ENCODE measurements around the gene GNRH2.
"Not testable (repeated sequence)": the region's sequence is repeated elsewhere in the genome, so short reads cannot be mapped to it uniquely, and the experiment has no call there.

The GNRH2 gene

DNA sequence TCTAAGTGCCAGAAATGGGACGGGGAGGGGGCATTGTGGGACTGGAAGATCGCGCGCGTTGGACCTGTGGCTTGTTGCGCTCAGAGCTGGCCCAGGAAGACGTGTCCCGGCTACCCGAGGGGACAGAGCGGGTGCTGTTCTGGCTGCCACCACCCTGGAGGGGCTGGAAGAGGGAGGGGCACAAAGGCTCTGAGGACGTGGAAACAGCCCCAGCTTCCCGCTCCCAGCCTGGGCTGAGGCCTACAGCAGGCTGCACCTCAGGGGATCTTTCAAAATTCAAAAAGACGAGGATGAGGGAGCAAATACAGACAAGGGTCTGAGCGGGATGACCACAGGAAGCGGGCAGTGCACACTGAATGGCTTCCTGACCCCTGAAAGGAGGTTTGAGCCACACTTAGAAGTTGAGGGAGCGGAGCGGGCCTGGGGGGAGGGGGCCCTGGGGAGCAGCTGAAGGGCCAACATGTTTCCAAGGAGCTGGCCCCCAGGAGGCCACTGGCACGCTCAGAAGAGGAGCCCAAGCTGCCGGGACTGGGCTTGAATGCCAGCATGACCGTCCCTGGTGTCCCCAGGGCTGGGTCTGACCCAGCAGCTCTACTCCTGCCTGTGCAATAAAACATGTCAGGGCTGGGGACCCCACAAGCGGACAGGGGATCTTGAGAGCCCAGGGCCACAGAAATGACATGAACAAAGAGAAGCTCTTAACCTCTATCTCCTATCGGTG lies 29.3 kb downstream of the GNRH2 start:
- peaks cover 0 to 6% of the 10 kb centered on the region in 2 donors for H3K4me1 ChIP-seq (ENCODE audit: control insufficient read depth in 2 of 2, insufficient read depth in 2 of 2, low read length in 2 of 2)
- no peak overlapping the region for H3K9ac ChIP-seq (ENCODE audit: low read depth in 1 of 2, low read length in 2 of 2)
- H3K4me3 ChIP-seq (ENCODE audit: low read length in 2 of 2) = peak overlapping the region in 1 of 2 donors; percentile 46
- H3K36me3 ChIP-seq (ENCODE audit: control insufficient read depth in 2 of 2, insufficient read depth in 2 of 2, low read length in 2 of 2) = no peaks in the 10 kb centered on the region
- no peaks in the 10 kb centered on the region for H3K9me3 ChIP-seq (ENCODE audit: control insufficient read depth in 2 of 2, low read length in 2 of 2)
- H3K27me3 ChIP-seq (ENCODE audit: control insufficient read depth in 2 of 2, insufficient read depth in 2 of 2, low read length in 2 of 2) = peaks cover under 1 to 21% of the 10 kb centered on the region in 2 donors
- no peak overlapping the region for H3K27ac ChIP-seq (ENCODE audit: low read depth in 2 of 2, low read length in 2 of 2)

DNA sequence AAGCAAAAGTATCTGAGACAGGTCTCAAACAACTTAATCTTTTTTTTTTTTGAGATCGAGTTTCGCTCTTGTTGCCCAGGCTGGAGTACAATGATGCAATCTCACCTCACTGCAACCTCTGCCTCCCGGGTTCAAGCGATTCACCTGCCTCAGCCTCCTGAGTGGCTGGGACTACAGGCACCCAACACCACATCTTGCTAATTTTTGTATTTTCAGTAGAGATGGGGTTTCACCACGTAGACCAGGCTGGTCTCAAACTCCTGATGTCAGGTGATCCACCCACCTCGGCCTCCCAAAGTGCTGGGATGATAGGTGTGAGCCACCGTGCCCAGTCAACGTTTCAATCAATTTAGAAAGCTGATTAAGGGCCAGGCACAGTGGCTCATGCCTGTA lies 29.8 kb downstream of the GNRH2 start:
- peaks cover 2 to 21% of the 10 kb centered on the region in 2 donors for H3K27me3 ChIP-seq (ENCODE audit: control insufficient read depth in 2 of 2, insufficient read depth in 2 of 2, low read length in 2 of 2)
- H3K9ac ChIP-seq (ENCODE audit: low read depth in 1 of 2, low read length in 2 of 2); H3K27ac ChIP-seq (ENCODE audit: low read depth in 2 of 2, low read length in 2 of 2); H3K9me3 ChIP-seq (ENCODE audit: control insufficient read depth in 2 of 2, low read length in 2 of 2); H3K4me1 ChIP-seq (ENCODE audit: control insufficient read depth in 2 of 2, insufficient read depth in 2 of 2, low read length in 2 of 2); H3K36me3 ChIP-seq (ENCODE audit: control insufficient read depth in 2 of 2, insufficient read depth in 2 of 2, low read length in 2 of 2); H3K4me3 ChIP-seq (ENCODE audit: low read length in 2 of 2): not testable (repeated sequence)

DNA sequence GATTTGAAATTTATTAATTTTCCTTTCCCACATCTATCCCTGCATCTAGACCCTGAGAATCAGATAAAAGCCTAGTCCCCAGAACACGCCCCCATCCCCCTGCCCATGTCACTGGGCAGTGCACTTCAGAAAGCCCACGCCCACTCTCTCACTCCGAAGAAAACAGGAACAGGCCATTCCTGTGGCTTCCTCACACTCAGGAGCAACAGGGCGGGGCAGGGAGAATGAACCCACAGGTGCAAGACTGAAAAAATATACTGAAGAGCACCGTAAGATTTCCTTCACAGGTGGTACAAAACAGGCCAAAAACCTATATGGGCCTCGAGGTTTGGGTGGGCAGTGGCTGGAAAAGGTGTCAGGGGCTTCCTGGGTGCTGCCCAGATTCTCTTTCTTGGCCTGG lies 31.4 kb downstream of the GNRH2 start:
- Histone ChIP-seq H3K4me3 (ENCODE audit: low read length in 2 of 2) (no peak overlapping the region), H3K36me3 (ENCODE audit: control insufficient read depth in 2 of 2, insufficient read depth in 2 of 2, low read length in 2 of 2) (no peaks in the 10 kb centered on the region), H3K27me3 (ENCODE audit: control insufficient read depth in 2 of 2, insufficient read depth in 2 of 2, low read length in 2 of 2) (peaks cover 2 to 21% of the 10 kb centered on the region in 2 donors), H3K9me3 (ENCODE audit: control insufficient read depth in 2 of 2, low read length in 2 of 2) (no peaks in the 10 kb centered on the region), H3K27ac (ENCODE audit: low read depth in 2 of 2, low read length in 2 of 2) (no peak overlapping the region), H3K9ac (ENCODE audit: low read depth in 1 of 2, low read length in 2 of 2) (no peak overlapping the region), H3K4me1 (ENCODE audit: control insufficient read depth in 2 of 2, insufficient read depth in 2 of 2, low read length in 2 of 2) (peaks cover 0 to 6% of the 10 kb centered on the region in 2 donors)

DNA sequence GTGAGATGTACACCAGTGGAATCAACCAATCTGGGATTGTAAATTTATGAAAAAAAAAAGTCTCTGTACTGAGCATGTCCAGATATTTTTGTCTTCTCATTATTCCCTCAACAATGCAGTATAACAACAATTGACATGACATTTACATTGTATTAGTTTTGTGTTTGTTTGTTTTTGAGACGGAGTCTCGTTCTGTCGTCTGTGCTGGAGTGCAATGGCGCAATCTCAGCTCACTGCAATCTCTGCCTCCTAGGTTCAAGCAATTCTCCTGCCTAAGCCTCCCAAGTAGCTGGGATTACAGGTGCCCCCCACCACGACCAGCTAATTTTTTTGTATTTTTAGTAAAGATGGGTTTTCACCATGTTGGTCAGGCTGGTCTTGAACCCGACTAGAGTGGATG lies 31.9 kb downstream of the GNRH2 start:
- H3K9me3 ChIP-seq (ENCODE audit: control insufficient read depth in 2 of 2, low read length in 2 of 2); H3K4me1 ChIP-seq (ENCODE audit: control insufficient read depth in 2 of 2, insufficient read depth in 2 of 2, low read length in 2 of 2); H3K9ac ChIP-seq (ENCODE audit: low read depth in 1 of 2, low read length in 2 of 2); H3K27ac ChIP-seq (ENCODE audit: low read depth in 2 of 2, low read length in 2 of 2); H3K36me3 ChIP-seq (ENCODE audit: control insufficient read depth in 2 of 2, insufficient read depth in 2 of 2, low read length in 2 of 2); H3K4me3 ChIP-seq (ENCODE audit: low read length in 2 of 2): not testable (repeated sequence)
- H3K27me3 ChIP-seq (ENCODE audit: control insufficient read depth in 2 of 2, insufficient read depth in 2 of 2, low read length in 2 of 2) = peaks cover 2 to 21% of the 10 kb centered on the region in 2 donors

DNA sequence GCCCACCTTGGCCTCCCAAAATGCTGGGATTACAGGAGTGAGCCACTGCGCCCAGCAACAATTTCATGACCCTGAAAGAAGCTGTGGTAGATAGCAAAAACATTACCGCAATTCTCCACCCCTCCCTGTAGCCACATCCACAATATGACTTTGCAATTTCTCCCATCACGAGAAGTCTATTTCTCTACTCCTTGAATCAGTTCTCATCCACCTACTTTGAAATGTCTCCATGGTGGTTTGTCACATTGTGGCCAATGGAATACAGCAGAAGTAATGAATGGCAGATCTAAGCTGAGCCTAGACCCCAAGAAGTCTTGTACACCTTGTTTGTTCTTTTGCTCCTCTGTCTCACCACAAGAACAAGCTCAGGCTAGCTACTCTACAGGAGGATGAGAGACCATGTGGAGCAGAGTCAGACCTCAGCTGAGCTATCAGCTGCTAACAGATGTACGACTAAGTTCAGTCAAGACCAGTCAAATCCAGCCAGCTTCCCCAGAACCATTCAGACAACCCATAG lies 34.3 kb downstream of the GNRH2 start:
- Histone ChIP-seq H3K9me3 (ENCODE audit: control insufficient read depth in 2 of 2, low read length in 2 of 2) (no peaks in the 10 kb centered on the region), H3K4me3 (ENCODE audit: low read length in 2 of 2) (no peak overlapping the region), H3K36me3 (ENCODE audit: control insufficient read depth in 2 of 2, insufficient read depth in 2 of 2, low read length in 2 of 2) (no peaks in the 10 kb centered on the region), H3K27me3 (ENCODE audit: control insufficient read depth in 2 of 2, insufficient read depth in 2 of 2, low read length in 2 of 2) (peaks cover 16 to 23% of the 10 kb centered on the region in 2 donors), H3K4me1 (ENCODE audit: control insufficient read depth in 2 of 2, insufficient read depth in 2 of 2, low read length in 2 of 2) (no peaks in the 10 kb centered on the region), H3K9ac (ENCODE audit: low read depth in 1 of 2, low read length in 2 of 2) (no peak overlapping the region), H3K27ac (ENCODE audit: low read depth in 2 of 2, low read length in 2 of 2) (no peak overlapping the region)

DNA sequence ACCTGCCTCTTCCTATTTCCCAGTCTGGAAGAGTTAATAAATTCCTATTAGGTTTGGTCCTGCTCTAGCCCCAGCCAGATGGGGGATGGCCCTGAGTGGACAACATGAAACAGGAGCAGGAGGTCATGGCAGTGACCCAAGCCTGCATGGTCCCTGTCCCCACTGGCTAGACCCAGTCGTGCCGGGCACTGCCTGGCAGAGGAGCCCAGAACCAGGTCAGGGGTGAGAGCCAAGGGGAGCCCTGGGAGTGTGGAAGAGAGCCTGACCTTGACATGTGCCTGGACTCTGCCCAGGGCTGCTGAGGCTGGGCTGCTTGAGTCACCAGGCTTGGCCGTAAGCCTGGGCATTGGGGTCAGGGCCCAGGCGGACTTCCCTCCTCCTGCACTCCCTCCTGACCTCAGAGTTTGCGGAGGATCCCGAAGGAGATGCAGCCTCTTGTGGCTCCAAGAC lies 37.5 kb downstream of the GNRH2 start:
- Histone ChIP-seq H3K9me3 (ENCODE audit: control insufficient read depth in 2 of 2, low read length in 2 of 2) (no peaks in the 10 kb centered on the region), H3K9ac (ENCODE audit: low read depth in 1 of 2, low read length in 2 of 2) (no peak overlapping the region), H3K4me3 (ENCODE audit: low read length in 2 of 2) (no peak overlapping the region), H3K27ac (ENCODE audit: low read depth in 2 of 2, low read length in 2 of 2) (no peak overlapping the region), H3K36me3 (ENCODE audit: control insufficient read depth in 2 of 2, insufficient read depth in 2 of 2, low read length in 2 of 2) (no peaks in the 10 kb centered on the region), H3K27me3 (ENCODE audit: control insufficient read depth in 2 of 2, insufficient read depth in 2 of 2, low read length in 2 of 2) (peaks cover 30 to 33% of the 10 kb centered on the region in 2 donors), H3K4me1 (ENCODE audit: control insufficient read depth in 2 of 2, insufficient read depth in 2 of 2, low read length in 2 of 2) (no peaks in the 10 kb centered on the region)

DNA sequence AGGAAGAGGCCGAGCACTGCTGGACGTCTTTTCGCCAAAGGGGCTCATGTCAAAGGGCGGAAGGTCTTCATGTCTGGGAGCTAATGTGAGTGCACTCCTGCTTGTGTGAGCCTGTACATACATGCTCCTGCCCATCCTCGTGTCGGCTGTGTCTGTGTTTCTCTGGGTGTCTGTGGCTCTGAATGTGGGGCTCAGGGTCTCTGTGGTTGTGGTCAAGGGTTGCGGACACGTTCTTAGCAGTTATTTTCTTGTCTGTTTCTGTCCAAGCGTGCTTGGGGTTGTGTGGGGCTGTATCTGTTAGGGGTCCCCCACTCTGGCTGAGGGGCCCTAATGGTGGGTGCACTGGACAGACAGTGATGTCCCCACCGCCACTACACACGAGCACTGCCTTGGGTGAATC lies 38.2 kb downstream of the GNRH2 start:
- peaks cover 30 to 32% of the 10 kb centered on the region in 2 donors for H3K27me3 ChIP-seq (ENCODE audit: control insufficient read depth in 2 of 2, insufficient read depth in 2 of 2, low read length in 2 of 2)

DNA sequence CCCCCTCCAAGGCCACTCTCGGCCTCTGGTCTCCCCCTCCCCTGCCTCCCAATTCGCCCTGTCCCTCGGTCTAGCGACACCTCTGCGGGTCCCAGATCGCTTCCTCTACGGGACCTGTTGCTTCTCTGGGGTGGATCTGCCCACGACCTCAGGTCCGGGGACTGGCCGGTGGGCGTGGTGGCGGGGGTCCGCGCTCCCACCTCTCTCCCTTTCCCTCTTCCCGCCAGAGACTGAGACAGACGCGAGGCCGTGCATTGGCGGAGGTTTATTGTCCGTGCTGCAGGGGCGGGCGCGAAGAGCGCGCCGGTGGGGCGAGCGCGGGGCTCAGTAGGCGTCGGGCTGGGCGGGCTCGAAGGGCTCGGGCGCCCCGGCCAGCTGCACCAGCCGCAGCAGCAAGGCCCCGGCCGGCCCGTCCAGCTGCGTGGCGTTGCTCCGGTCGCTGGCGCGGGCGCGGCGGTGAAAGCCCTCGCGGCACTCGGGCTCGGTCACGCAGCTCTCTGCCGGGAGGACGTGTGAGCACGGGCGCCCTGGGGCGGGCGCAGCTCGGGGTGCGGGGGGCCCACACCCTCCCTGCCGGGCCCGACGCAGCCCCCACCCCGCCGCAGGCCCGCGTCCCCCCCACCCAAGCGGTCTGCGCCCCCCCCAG lies 39.0 kb downstream of the GNRH2 start:
- peaks cover 29 to 30% of the 10 kb centered on the region in 2 donors for H3K27me3 ChIP-seq (ENCODE audit: control insufficient read depth in 2 of 2, insufficient read depth in 2 of 2, low read length in 2 of 2)
- H3K9ac ChIP-seq (ENCODE audit: low read depth in 1 of 2, low read length in 2 of 2) = no peak overlapping the region
- no peaks in the 10 kb centered on the region for H3K36me3 ChIP-seq (ENCODE audit: control insufficient read depth in 2 of 2, insufficient read depth in 2 of 2, low read length in 2 of 2)
- H3K4me1 ChIP-seq (ENCODE audit: control insufficient read depth in 2 of 2, insufficient read depth in 2 of 2, low read length in 2 of 2) = no peaks in the 10 kb centered on the region
- H3K27ac ChIP-seq (ENCODE audit: low read depth in 2 of 2, low read length in 2 of 2) = no peak overlapping the region
- H3K9me3 ChIP-seq (ENCODE audit: control insufficient read depth in 2 of 2, low read length in 2 of 2) = no peaks in the 10 kb centered on the region
- H3K4me3 ChIP-seq (ENCODE audit: low read length in 2 of 2) = peak overlapping the region in 1 of 2 donors; percentile 7

More for the DNA sequence above, 38.2 kb downstream of the GNRH2 start:
- Histone ChIP-seq H3K27ac (ENCODE audit: low read depth in 2 of 2, low read length in 2 of 2) (no peak overlapping the region), H3K9ac (ENCODE audit: low read depth in 1 of 2, low read length in 2 of 2) (no peak overlapping the region), H3K9me3 (ENCODE audit: control insufficient read depth in 2 of 2, low read length in 2 of 2) (no peaks in the 10 kb centered on the region), H3K36me3 (ENCODE audit: control insufficient read depth in 2 of 2, insufficient read depth in 2 of 2, low read length in 2 of 2) (no peaks in the 10 kb centered on the region), H3K4me1 (ENCODE audit: control insufficient read depth in 2 of 2, insufficient read depth in 2 of 2, low read length in 2 of 2) (no peaks in the 10 kb centered on the region), H3K4me3 (ENCODE audit: low read length in 2 of 2) (no peak overlapping the region)

DNA sequence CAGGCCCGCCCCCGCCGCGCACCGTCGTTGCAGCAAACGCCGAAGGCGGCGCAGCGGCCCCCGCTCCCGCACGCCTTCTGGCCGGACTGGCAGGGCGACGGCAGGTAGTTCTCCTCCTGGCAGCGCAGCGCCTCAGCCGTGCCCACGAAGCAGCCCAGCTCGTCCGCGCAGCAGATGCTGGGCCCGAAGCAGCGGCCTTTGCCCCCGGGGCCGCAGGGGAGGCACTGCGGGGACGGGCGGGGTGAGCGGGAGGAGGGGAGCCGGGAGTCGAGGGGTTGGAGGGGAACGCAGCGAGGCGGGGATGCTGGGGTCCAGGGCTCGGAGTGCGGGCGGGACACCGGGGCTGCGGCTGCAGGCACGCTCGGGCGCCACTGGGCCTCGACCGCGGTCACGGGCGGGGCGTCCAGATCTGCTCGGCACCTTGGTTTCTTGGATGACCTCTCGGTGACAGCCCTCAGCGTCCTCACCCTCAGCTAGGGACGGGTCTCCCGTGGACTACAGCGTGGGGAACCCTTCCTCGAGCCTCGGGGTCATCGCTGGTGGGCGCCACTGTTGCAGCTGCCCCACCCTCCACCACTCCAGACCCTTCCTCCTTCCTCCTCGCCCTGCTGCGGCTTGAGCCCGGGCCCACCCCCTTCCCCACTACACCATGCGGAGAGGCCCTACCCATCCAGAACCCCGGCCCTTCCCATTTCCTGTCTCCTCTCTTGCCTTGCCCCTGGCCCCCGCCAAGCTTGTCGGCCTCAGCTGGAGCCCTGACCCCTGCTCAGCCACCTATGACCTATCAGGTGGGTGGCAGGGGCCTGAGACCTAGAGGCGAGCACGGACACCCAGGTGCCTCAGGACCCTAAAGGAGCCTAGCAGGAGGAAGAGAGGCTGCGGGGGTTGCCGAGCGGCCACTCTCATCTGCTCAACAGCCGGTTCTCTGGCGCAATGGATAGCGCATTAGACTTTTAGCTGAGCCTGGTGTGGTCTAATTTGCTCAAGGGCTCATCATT lies 39.8 kb downstream of the GNRH2 start:
- Histone ChIP-seq H3K27ac (ENCODE audit: low read depth in 2 of 2, low read length in 2 of 2) (no peak overlapping the region), H3K27me3 (ENCODE audit: control insufficient read depth in 2 of 2, insufficient read depth in 2 of 2, low read length in 2 of 2) (peaks cover 29 to 30% of the 10 kb centered on the region in 2 donors), H3K36me3 (ENCODE audit: control insufficient read depth in 2 of 2, insufficient read depth in 2 of 2, low read length in 2 of 2) (no peaks in the 10 kb centered on the region), H3K4me1 (ENCODE audit: control insufficient read depth in 2 of 2, insufficient read depth in 2 of 2, low read length in 2 of 2) (no peaks in the 10 kb centered on the region), H3K4me3 (ENCODE audit: low read length in 2 of 2) (no peak overlapping the region), H3K9me3 (ENCODE audit: control insufficient read depth in 2 of 2, low read length in 2 of 2) (no peaks in the 10 kb centered on the region), H3K9ac (ENCODE audit: low read depth in 1 of 2, low read length in 2 of 2) (no peak overlapping the region)
